GM23338 (cell line): ENCODE data around the gene AP3D1. TPM values are rescaled to one million over a fixed set of nuclear protein-coding genes. Genes with fewer than 3 reads are reported as not detected.
A peak's percentile ranks its signal among the peaks of the same experiment; 100 is the strongest.

Experiments used
- ATAC-seq: fragments of 200-7000 bp; cut with Tn5 transposase; 3 replicates; pipeline ENCODE4 v1.9.1; 2020
- DNase-seq: peaks from one replicate; pipeline ENCODE4 v3.0.0-alpha.2; 2015; ENCODE audit warnings: low spot score
- H2AFZ ChIP-seq: fragments of 200-600 bp; sonication (generic); 2 replicates; pipeline ENCODE4 v1.8.0; 2016; ENCODE audit warnings: antibody characterized with exemption, mild to moderate bottlenecking, moderate library complexity
- H3F3A ChIP-seq: fragments of 200-600 bp; sonication (generic); replicated peaks from 2 replicates; pipeline ENCODE4 v1.8.0; 2017; ENCODE audit warnings: antibody characterized with exemption, mixed run types, low read depth
- H3K27ac ChIP-seq: fragments of 200-600 bp; sonication (generic); 2 replicates; pipeline ENCODE4 v1.6.1; 2016; ENCODE audit warnings: low read depth
- H3K27me3 ChIP-seq: fragments of 200-600 bp; sonication (generic); 2 replicates; pipeline ENCODE4 v1.8.0; 2016; ENCODE audit warnings: mild to moderate bottlenecking, mixed run types, moderate library complexity; ENCODE audit not compliant: insufficient read depth
- H3K36me3 ChIP-seq: fragments of 200-600 bp; sonication (generic); 2 replicates; pipeline ENCODE4 v1.8.0; 2016; ENCODE audit warnings: mild to moderate bottlenecking; ENCODE audit not compliant: insufficient read depth
- H3K4me1 ChIP-seq: fragments of 200-600 bp; sonication (generic); 2 replicates; pipeline ENCODE4 v1.8.0; 2016; ENCODE audit warnings: mild to moderate bottlenecking, moderate library complexity; ENCODE audit not compliant: insufficient read depth
- H3K4me2 ChIP-seq: fragments of 200-600 bp; sonication (generic); 2 replicates; pipeline ENCODE4 v1.7.1; 2017; ENCODE audit warnings: mixed run types
- H3K4me3 ChIP-seq: fragments of 200-600 bp; sonication (generic); 2 replicates; pipeline ENCODE4 v1.6.1; 2016; ENCODE audit warnings: mixed run types
- H3K79me2 ChIP-seq: fragments of 200-600 bp; sonication (generic); replicated peaks from 2 replicates; pipeline ENCODE4 v1.8.0; 2017; ENCODE audit warnings: mild to moderate bottlenecking; ENCODE audit not compliant: insufficient read depth
- H3K9me2 ChIP-seq: fragments of 200-600 bp; sonication (generic); 2 replicates; pipeline ENCODE4 v1.8.0; 2017; ENCODE audit not compliant: insufficient read depth
- H4K20me1 ChIP-seq: fragments of 200-600 bp; sonication (generic); replicated peaks from 2 replicates; pipeline ENCODE4 v1.8.0; 2017; ENCODE audit warnings: mild to moderate bottlenecking; ENCODE audit not compliant: insufficient read depth
- H3K27ac Mint-ChIP-seq: 2 replicates; pipeline ENCODE4 v1.8.0; 2020; ENCODE audit warnings: inconsistent platforms, mild to moderate bottlenecking, moderate library complexity, mixed read lengths
- H3K27me3 Mint-ChIP-seq: 3 replicates; pipeline ENCODE4 v1.8.0; 2022; ENCODE audit warnings: low read depth, mild to moderate bottlenecking, moderate library complexity, mixed read lengths, inconsistent platforms; ENCODE audit not compliant: insufficient read depth, poor library complexity
- H3K36me3 Mint-ChIP-seq: 3 replicates; pipeline ENCODE4 v1.8.0; 2021; ENCODE audit warnings: low read depth, mild to moderate bottlenecking, inconsistent platforms, moderate library complexity, mixed read lengths
- H3K4me1 Mint-ChIP-seq: 3 replicates; pipeline ENCODE4 v1.8.0; 2020; ENCODE audit warnings: mild to moderate bottlenecking, inconsistent platforms, mixed read lengths
- H3K4me3 Mint-ChIP-seq: 3 replicates; pipeline ENCODE4 v1.8.0; 2021; ENCODE audit warnings: moderate library complexity, mild to moderate bottlenecking, inconsistent platforms, mixed read lengths
- H3K9me3 Mint-ChIP-seq: 3 replicates; pipeline ENCODE4 v1.8.0; 2020; ENCODE audit warnings: moderate library complexity, mild to moderate bottlenecking, inconsistent platforms, mixed read lengths
- CREB1 ChIP-seq: fragments of 250-450 bp; sonication (Bioruptor Pico); IDR thresholded peaks from 2 replicates; pipeline ENCODE4 v1.5.0; 2020; ENCODE audit warnings: low read depth, mild to moderate bottlenecking, moderate library complexity
- EZH2 ChIP-seq: fragments of 200-600 bp; sonication (generic); IDR thresholded peaks from one replicate; pipeline ENCODE4 v1.8.0; 2017; ENCODE audit warnings: antibody characterized with exemption, mild to moderate bottlenecking, low read depth; ENCODE audit not compliant: unreplicated experiment
- JUNB ChIP-seq: IDR thresholded peaks from one replicate; pipeline ENCODE4 v1.6.1; 2016; ENCODE audit warnings: antibody characterized with exemption; ENCODE audit not compliant: unreplicated experiment
- NANOG ChIP-seq: IDR thresholded peaks from 2 replicates; pipeline ENCODE4 v1.6.1; 2016; ENCODE audit warnings: antibody characterized with exemption, borderline replicate concordance
- POLR2AphosphoS5 ChIP-seq: IDR thresholded peaks from 2 replicates; pipeline ENCODE4 v1.6.1; 2016; ENCODE audit warnings: antibody characterized with exemption, low read depth
- STAT1 ChIP-seq: IDR thresholded peaks from one replicate; pipeline ENCODE4 v1.6.1; 2016; ENCODE audit warnings: antibody characterized with exemption; ENCODE audit not compliant: unreplicated experiment
- ZNF114 ChIP-seq: fragments of 250-450 bp; sonication (Bioruptor Pico); IDR thresholded peaks from 2 replicates; pipeline ENCODE4 v1.5.0; 2020; ENCODE audit warnings: mild to moderate bottlenecking, moderate library complexity
- polyA plus RNA-seq: library from polyadenylated mRNA; unstranded; fragments of >200 nt; fragmentation: Nextera tagmentation; extraction: Ambion mirVana; gene quantifications from 2 replicates; pipeline ENCODE4 v1.2.1, GENCODE V29; 2016
- total RNA-seq: library from RNA; depleted of rRNA; stranded (reverse); fragments of >200 nt; shearing (Covaris generic); gene quantifications from 2 replicates; pipeline ENCODE4 v1.2.3, GENCODE V29; 2014
- TF ChIP-seq, protein P1 (sequence below): fragments of 250-450 bp; sonication (Bioruptor Pico); IDR thresholded peaks from 2 replicates; pipeline ENCODE4 v1.5.0; 2020; ENCODE audit warnings: mild to moderate bottlenecking, moderate library complexity
- TF ChIP-seq, protein P2 (sequence below): IDR thresholded peaks from one replicate; pipeline ENCODE4 v1.6.1; 2018; ENCODE audit warnings: antibody characterized with exemption; ENCODE audit not compliant: unreplicated experiment
- TF ChIP-seq, protein P3 (sequence below): IDR thresholded peaks from 2 replicates; pipeline ENCODE4 v1.6.1; 2016; ENCODE audit warnings: antibody characterized with exemption

The AP3D1 gene
- total and polyA plus RNA-seq, 2 experiments from 2014 or later: 101 to 236 TPM

DNA sequence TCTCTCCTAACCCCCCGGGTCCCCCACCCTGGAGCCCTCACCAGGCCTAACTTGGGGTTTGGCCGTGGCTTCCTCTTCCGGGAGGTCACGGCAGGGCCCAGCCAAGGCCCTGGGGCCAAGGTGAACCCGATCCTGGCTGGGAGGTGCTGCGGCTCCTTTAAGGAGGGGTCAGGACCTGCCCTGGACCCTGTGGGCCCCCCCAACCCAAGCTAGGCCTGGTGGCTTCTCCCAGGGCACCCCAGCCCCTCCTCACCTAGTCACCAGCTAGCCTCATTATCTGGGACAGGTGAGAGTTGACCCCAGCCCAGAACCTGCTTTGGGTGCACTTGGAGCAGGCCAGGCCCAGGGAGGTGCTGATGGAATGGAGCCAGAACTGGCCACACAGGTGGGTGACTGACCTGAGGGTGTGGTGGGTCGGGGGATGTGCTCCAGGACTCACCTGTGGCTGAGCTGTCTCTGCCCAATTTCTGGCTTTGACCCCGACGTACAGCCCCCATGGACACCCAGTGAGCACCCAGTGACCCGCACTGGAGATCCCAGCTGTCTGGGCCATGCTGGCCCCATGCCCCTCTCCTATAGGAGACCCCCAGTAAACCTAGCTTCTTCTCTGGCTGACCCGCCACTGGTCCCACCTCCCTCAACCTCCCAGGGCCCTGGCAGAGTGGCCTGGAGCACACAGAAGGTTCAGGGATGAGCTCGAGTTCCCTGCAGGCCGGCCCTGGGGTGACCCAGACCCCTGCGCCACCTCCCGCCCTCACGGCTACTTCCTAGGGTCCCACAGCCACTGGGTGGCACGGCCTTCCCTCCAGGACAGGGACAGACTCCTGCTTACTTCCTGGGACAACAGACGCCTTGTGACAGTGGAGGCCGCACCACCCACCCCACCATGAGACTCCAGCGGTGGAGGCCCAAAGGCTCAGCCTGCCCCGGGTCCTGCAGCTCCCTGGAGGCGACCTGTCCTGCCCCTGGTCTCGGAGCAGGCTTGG, 93.6 kb downstream of the AP3D1 start:
- H2AFZ ChIP-seq: no peak overlapping the region
- H3K36me3 Mint-ChIP-seq: no peaks in the 10 kb centered on the region; the same call in 2 of the 3 replicates
- no peaks in the 10 kb centered on the region for H3K79me2 ChIP-seq
- H3K27ac Mint-ChIP-seq: peak overlapping the region; percentile 67
- H3F3A ChIP-seq: peaks cover 13% of the 10 kb centered on the region; the same call in 1 of the 2 replicates
- ATAC-seq (no peak), DNase-seq (no peak)
- H3K36me3 ChIP-seq: no peaks in the 10 kb centered on the region
- H3K4me2 ChIP-seq: no peak overlapping the region
- no peak overlapping the region for H3K4me3 ChIP-seq
- H3K27ac ChIP-seq: no peak overlapping the region
- no peak overlapping the region for H3K4me3 Mint-ChIP-seq
- peaks cover 21% of the 10 kb centered on the region for H3K4me1 ChIP-seq
- no peaks in the 10 kb centered on the region for H4K20me1 ChIP-seq
- peaks cover 28% of the 10 kb centered on the region for H3K4me1 Mint-ChIP-seq
- H3K27me3 ChIP-seq: no peaks in the 10 kb centered on the region
- H3K9me2 ChIP-seq: no peaks in the 10 kb centered on the region
- TF ChIP-seq POLR2AphosphoS5 (no peak), NANOG (no peak), EZH2 (no peak)
- H3K27me3 Mint-ChIP-seq: peaks cover 5% of the 10 kb centered on the region
- no peaks in the 10 kb centered on the region for H3K9me3 Mint-ChIP-seq

- H3K36me3 Mint-ChIP-seq: no peaks in the 10 kb centered on the region
- Histone ChIP-seq H3K9me2 (no peaks in the 10 kb centered on the region), H3F3A (peaks cover 6% of the 10 kb centered on the region; the same call in 1 of the 2 replicates), H2AFZ (no peak overlapping the region), H3K4me2 (no peak overlapping the region), H3K4me3 (no peak overlapping the region), H4K20me1 (no peaks in the 10 kb centered on the region), H3K79me2 (no peaks in the 10 kb centered on the region), H3K27ac (no peak overlapping the region), H3K27me3 (no peaks in the 10 kb centered on the region), H3K36me3 (no peaks in the 10 kb centered on the region), H3K4me1 (peaks cover 11% of the 10 kb centered on the region)
- H3K4me1 Mint-ChIP-seq: peaks cover 18% of the 10 kb centered on the region
- H3K9me3 Mint-ChIP-seq: no peaks in the 10 kb centered on the region
- H3K27ac Mint-ChIP-seq: no peak overlapping the region
- ATAC-seq (no peak), DNase-seq (no peak)
- H3K4me3 Mint-ChIP-seq: no peak overlapping the region
- peaks cover 5% of the 10 kb centered on the region for H3K27me3 Mint-ChIP-seq
- TF ChIP-seq STAT1 (no peak), CREB1 (CRISPR knock-in tag) (no peak), JUNB (no peak), NANOG (no peak), ZNF114 (CRISPR knock-in tag) (no peak), EZH2 (no peak)
- TF ChIP-seq, protein P1, sequence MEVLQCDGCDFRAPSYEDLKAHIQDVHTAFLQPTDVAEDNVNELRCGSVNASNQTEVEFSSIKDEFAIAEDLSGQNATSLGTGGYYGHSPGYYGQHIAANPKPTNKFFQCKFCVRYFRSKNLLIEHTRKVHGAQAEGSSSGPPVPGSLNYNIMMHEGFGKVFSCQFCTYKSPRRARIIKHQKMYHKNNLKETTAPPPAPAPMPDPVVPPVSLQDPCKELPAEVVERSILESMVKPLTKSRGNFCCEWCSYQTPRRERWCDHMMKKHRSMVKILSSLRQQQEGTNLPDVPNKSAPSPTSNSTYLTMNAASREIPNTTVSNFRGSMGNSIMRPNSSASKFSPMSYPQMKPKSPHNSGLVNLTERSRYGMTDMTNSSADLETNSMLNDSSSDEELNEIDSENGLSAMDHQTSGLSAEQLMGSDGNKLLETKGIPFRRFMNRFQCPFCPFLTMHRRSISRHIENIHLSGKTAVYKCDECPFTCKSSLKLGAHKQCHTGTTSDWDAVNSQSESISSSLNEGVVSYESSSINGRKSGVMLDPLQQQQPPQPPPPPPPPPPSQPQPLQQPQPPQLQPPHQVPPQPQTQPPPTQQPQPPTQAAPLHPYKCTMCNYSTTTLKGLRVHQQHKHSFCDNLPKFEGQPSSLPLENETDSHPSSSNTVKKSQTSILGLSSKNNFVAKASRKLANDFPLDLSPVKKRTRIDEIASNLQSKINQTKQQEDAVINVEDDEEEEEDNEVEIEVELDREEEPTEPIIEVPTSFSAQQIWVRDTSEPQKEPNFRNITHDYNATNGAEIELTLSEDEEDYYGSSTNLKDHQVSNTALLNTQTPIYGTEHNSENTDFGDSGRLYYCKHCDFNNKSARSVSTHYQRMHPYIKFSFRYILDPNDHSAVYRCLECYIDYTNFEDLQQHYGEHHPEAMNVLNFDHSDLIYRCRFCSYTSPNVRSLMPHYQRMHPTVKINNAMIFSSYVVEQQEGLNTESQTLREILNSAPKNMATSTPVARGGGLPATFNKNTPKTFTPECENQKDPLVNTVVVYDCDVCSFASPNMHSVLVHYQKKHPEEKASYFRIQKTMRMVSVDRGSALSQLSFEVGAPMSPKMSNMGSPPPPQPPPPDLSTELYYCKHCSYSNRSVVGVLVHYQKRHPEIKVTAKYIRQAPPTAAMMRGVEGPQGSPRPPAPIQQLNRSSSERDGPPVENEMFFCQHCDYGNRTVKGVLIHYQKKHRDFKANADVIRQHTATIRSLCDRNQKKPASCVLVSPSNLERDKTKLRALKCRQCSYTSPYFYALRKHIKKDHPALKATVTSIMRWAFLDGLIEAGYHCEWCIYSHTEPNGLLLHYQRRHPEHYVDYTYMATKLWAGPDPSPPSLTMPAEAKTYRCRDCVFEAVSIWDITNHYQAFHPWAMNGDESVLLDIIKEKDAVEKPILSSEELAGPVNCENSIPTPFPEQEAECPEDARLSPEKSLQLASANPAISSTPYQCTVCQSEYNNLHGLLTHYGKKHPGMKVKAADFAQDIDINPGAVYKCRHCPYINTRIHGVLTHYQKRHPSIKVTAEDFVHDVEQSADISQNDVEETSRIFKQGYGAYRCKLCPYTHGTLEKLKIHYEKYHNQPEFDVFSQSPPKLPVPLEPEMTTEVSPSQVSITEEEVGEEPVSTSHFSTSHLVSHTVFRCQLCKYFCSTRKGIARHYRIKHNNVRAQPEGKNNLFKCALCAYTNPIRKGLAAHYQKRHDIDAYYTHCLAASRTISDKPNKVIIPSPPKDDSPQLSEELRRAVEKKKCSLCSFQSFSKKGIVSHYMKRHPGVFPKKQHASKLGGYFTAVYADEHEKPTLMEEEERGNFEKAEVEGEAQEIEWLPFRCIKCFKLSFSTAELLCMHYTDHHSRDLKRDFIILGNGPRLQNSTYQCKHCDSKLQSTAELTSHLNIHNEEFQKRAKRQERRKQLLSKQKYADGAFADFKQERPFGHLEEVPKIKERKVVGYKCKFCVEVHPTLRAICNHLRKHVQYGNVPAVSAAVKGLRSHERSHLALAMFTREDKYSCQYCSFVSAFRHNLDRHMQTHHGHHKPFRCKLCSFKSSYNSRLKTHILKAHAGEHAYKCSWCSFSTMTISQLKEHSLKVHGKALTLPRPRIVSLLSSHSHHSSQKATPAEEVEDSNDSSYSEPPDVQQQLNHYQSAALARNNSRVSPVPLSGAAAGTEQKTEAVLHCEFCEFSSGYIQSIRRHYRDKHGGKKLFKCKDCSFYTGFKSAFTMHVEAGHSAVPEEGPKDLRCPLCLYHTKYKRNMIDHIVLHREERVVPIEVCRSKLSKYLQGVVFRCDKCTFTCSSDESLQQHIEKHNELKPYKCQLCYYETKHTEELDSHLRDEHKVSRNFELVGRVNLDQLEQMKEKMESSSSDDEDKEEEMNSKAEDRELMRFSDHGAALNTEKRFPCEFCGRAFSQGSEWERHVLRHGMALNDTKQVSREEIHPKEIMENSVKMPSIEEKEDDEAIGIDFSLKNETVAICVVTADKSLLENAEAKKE (CRISPR knock-in tag): no peak
- TF ChIP-seq, protein P2, sequence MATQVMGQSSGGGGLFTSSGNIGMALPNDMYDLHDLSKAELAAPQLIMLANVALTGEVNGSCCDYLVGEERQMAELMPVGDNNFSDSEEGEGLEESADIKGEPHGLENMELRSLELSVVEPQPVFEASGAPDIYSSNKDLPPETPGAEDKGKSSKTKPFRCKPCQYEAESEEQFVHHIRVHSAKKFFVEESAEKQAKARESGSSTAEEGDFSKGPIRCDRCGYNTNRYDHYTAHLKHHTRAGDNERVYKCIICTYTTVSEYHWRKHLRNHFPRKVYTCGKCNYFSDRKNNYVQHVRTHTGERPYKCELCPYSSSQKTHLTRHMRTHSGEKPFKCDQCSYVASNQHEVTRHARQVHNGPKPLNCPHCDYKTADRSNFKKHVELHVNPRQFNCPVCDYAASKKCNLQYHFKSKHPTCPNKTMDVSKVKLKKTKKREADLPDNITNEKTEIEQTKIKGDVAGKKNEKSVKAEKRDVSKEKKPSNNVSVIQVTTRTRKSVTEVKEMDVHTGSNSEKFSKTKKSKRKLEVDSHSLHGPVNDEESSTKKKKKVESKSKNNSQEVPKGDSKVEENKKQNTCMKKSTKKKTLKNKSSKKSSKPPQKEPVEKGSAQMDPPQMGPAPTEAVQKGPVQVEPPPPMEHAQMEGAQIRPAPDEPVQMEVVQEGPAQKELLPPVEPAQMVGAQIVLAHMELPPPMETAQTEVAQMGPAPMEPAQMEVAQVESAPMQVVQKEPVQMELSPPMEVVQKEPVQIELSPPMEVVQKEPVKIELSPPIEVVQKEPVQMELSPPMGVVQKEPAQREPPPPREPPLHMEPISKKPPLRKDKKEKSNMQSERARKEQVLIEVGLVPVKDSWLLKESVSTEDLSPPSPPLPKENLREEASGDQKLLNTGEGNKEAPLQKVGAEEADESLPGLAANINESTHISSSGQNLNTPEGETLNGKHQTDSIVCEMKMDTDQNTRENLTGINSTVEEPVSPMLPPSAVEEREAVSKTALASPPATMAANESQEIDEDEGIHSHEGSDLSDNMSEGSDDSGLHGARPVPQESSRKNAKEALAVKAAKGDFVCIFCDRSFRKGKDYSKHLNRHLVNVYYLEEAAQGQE: no peak
- TF ChIP-seq, protein P3, sequence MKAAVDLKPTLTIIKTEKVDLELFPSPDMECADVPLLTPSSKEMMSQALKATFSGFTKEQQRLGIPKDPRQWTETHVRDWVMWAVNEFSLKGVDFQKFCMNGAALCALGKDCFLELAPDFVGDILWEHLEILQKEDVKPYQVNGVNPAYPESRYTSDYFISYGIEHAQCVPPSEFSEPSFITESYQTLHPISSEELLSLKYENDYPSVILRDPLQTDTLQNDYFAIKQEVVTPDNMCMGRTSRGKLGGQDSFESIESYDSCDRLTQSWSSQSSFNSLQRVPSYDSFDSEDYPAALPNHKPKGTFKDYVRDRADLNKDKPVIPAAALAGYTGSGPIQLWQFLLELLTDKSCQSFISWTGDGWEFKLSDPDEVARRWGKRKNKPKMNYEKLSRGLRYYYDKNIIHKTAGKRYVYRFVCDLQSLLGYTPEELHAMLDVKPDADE: no peak
These were observed 94.6 kb downstream of the AP3D1 start for GRCh38 chr19:2056837-2057192.
